T-helper 22 cell (primary cell): ENCODE data around the gene FXYD2.
"Not testable (repeated sequence)": the region's sequence is repeated elsewhere in the genome, so short reads cannot be mapped to it uniquely, and the experiment has no call there.

Experiments
- DNase-seq: peaks from one replicate; pipeline ENCODE4 v3.0.0-alpha.2; 2020; ENCODE audit warnings: low read depth

The FXYD2 gene

DNA sequence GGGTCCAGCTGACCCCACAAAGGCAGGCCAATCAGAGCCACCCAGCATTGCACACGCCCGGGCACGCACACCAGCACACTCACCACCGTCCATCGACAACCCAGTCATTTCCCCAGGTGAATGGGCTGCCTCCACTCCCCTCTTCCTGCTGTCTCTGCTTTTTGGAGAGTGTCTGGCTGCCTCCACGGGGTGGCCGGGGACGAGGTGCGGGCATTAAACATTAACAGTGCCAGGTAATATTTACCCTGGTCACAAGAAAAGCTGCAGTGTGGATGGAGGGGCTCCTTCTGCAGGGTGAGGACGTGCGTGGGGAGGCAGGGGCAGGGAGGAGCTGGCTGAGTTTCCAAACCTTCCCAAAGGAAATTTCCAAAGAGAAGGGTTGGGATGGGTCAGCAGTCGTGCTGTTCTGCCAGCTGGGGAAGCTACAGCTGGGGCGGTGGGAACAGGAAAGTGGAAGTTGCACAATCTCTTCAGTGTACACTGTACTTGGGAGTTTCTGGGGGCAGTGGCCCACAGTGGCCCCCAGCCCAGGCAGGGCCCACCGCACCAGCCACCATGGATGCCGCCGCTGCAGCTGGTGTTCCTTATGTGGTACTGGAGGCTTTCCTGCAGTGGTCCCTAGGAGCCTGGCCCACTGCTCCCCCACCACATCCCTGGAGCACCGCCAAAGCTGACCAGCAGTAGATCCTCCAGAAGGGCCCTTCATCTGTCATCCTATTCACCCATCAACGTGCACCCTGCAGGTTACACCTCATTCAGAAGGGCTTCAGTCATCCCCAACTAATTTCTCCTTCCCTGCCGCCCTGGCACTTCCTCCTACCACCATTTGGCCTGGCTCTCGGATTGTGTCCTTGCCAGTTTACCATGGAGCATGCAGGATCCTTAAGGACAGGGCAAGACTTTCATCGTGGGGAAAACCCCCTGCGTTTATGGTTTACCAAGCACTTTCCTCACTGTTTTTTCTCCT, at the start of gene FXYD2:
Gene FXYD2, minus strand, starts transcription at position 174 of the 967 bp plus-strand sequence. Its CDS starts 66 bp downstream, at position 108.
- DNase-seq, result no peak

DNA sequence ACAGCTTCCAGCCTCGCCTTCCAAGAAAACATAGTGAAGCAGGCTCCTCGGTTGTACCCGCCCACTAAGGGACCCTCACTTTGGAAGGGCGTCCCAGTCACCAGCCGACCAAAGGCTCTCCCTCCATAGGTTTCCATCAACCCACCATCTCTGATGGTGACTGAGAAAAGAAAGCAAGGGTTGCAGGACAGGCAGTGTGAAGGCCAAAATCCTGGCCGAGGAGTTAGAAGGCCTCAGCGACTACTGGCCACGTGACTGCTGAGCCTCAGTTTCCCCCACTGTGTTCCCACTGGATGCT, 49.2 kb upstream of the FXYD2 start:
- no peak for DNase-seq

DNA sequence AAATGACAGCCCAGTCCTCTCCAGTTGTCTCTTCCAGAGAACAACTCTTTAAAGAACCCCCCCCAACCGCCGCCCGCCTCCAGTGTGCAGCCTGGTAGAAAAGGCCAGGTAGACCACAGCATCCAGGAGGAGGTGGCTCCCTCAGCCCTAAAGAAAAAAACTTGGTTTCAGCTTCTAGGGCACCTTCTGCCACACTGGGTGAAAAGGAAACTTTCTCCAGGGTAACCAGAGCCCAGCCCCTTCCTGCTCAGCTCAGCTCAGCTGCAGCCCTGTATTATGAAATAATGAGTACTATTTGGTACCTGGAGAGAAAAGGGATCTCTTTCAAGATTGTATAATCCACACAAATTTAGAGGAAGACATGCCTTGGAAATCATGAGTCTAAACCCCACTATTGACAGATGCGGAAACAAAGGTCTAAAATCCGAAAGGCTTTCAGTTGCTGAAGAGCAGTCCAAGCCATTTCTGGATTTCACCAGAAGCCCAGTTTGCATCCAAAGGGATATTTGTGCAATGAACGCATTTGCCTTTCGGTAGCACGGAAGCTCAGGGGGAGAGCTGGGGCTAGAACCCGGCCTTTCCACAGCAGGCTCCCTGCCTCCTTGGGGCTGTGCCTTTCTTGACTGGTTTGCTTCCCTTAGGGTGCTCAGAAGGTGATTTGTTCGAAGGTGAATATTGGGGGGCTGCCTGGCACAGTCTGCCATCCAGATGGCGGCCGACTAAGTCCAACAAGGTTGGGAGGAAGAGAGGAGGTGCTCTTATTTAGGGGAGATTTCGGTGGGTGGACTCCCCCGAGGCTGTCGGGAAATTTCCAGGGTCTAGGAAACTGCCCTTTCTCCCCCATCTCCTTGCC, 48.7 kb upstream of the FXYD2 start:
- DNase-seq, result no peak

DNA sequence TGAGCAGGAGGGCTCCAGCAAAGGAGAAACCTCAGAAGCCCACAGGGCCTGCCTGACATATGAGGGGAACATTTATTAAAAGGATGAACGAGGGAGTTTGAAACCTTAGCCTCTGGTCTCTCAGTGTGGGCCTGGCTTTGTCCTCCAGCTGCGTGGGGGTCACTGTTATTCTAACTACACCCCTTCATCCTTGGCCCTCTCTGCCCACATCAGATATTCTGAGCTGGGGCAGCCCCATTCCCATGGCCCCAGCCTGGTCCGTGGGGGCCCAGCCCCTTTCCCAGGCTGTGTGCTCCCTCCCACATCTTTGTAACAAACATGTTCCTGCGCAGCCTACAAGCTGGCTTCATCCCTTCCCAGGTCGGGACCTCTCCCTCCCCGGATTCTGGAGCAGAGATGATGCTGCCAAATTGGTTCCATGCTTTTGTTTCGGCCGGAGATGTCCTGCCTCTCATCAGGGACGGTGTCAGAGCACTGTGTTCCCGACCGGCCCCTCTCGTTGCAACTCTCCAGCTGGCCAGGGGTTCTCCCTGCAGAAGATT, 47.9 kb upstream of the FXYD2 start:
- no peak for DNase-seq

DNA sequence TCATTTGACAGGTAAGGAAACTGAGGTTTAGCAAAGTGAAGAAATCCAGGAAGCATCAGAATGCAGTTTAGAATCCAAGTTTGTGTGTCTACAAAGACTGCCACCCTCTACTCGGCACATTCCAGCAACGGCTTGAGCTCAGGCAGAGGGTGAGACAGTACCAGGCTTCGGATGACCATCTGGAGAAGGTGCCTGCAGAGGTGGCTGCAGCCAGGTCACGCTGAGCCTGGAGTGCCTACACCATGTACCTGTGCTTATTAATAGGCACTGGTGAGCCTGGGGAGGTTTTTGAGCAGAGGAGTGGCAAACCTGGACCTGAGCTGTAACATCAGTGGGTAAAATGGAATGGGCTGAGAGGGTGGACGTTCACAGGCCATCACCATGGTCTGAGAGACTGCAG, 47.2 kb upstream of the FXYD2 start:
- DNase-seq, result no peak

DNA sequence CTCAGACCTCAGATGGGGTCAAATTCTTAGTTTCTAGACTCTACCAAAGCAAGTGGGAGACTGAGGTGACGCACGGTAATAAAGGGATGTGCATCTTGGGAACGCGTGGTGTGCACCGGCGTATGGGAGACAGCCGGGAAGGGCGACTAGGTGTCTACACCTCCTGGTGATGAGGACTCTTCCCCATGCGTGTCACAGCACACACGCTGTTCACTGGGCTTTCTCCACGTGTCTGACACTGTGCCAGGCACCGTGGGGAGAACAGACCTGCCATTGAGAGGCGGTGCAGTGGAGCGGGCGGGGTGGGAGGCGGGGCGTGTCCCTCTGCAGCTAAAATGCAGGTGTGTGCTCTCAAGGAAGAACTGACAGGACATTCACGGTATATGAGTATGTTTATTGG, 46.6 kb upstream of the FXYD2 start:
- DNase-seq, result no peak

DNA sequence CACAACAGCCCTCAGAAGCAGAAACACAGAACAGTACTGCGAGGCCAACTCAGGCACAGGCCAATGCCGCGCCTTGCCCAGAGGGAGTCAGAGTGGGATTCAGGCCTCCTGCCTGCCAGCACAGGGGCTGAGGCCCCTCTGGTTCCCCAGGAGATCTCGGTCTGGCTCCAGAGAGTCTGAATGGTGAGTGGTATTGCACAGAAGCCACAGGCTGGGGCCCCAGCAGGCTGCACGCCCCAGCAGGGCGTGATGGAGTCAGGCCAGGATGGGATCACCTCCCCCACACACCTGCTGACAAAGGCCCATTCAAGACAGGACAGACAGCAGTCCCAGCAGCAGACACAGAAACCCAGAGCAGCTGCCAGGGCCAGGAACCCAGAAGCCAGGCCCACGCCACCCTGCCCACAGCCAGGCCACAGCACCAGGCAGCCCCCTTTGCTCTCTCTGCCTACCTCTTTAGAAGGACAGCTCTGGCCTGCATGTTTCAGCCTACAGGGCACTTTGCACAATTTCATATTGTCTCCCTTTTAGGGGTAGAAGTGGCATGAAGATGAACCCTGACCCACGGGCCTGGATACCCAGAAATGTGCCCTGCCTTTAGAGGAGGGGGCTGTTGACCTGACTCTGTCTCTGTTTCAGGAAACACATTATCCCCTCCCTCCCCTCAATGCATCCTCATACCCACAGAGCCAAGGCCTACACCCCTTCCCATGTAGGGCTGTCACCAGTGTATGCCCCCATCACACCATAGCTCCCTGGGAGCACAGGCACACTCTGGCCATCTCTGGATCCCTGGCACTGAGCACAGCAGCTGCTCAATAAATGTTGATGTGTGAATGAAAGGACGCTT, 45.8 kb upstream of the FXYD2 start:
- no peak for DNase-seq

DNA sequence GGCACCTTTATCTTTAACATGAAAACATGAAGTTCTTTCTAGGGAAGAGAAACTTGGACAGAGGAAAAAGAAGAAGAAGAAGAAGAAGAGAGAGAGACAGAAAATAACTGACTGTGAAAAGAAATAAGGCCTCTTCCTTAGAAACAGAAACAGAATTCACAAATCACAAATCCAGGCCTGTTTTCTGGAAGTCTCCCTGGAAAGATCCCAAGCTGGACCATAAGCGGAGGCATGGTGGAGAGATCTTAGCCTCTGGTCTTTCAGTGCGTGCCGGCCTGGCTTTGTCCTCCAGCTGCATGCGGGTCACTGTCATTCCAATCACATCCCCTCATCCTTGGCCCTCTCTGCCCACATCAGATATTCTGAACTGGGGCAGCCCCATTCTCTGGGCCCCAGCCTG, 45.1 kb upstream of the FXYD2 start:
- DNase-seq, result no peak

DNA sequence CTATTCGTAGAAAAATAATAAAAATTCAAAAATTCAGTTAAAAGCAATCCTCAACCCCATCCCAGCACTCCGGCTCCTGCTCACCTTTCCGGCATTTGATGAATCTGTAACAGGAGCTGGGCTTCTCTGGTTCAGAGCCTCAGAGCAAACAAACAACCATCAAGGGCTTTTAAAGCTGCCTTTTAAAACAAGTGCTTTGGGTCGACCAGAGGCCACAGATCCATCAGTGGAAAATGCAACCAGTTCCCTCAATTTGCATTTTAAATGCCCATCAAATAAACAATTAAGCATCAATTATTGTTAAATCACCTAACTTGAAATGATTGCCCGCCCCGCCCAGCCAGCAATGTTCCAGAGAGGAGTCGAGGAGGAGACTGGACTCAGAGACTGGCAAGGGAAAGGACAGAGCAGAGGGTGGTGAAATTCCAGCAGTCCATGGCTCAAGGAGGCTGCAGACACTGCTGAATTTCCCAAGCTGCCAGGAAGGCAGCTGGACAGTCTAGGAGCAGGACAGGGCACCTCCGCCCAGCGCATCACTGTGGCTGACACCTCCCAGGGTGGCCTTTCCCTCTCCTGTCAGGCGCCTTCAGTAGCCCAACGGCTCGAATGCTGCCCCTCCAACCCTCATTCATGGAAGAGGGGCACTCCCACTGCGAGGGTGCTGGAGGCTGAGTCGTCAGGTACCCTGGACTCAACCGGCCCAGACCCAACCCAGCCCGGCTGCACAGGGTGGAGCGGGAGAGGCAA, 44.4 kb upstream of the FXYD2 start:
- DNase-seq, result no peak

DNA sequence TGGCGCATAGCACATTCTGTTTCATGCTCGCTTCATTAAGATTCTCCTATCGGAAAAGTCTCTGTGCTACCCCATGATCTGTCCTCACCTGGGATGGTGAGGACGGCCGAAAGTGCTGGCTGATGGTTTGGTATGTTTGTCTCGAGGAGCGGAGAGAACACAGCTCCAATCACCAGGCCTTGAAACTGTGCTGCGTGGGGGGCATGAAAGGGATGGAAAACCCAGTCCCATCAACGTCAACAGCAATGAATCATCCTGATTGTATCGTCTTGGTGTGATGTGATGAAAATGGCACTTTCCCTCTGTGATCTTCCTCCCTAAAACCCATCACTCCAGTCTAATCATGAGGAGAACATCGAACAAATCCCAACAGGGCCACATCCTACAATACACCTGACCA, 43.5 kb upstream of the FXYD2 start:
- no peak for DNase-seq

DNA sequence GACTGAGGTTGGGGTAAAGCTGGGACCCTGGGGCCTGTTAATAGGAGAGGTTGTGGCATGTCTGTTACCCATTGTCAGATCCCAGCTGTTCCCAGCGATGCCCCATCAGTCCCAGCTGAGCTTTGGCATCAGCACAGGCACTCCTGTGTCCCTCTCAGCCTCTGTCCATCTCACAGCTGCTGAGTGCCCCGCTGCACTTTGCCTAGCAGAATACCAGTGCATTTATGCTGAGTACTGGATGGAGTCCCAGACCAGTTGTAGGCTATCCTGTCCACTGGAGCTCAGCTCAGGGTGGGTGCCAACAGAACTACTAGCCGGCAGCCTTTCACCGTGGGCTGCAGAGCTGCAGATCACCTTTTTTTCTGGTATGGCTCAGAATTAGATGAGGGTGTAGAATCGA, 42.0 kb upstream of the FXYD2 start:
- no peak for DNase-seq

DNA sequence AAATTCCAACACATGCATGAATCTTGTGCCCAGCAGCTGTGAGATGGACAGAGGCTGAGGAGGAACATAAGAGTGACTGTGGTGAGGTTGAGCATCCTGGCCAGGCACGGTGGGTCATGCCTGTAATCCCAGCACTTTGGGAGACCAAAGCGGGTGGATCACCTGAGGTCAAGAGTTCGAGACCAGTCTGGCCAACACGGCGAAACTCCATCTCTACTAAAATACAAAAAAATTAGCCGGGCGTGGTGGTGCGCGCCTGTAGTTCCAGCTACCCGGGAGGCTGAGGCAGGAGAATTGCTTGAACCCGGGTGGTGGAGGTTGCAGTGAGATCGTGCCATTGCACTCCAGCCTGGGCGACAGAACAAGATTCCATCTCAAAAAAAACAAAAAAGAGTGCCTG, 41.0 kb upstream of the FXYD2 start:
- not testable (repeated sequence) for DNase-seq

DNA sequence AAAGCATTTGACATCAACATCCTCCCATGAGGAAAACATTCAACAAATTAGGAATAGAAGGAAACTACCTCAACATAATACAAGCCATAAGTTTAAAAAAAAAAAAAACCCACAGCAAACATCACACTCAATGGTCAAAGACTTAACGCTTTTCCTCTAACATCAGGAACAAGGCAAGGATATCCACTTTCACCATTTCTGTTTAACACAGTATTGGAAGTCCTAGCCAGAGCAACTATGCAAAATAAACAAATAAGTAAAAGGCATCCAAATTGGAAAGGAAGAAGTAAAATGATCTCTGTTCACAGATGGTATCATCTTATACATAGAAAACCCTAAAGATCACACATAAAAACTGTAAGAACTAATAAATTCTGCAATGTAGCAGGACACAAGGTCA, 38.8 kb upstream of the FXYD2 start:
- no peak for DNase-seq

DNA sequence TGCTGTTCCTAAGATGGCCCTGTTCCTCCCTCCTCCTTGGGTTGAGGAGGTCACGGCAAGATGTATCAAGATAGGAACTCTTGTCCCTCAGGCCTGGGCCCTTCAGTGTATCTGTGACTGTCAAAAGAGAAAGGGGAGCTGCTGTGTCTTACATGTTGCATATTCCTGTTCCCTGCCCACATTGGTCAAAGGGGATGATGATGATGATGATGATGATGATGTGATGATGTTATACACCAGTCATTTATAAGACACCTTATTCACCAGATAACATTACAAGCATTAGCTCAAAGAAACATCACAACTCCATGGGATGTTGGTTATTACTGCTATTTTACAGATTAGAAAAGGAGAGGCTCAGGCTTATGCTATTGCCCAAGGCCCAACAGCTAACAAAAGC, 38.2 kb upstream of the FXYD2 start:
- no peak for DNase-seq

DNA sequence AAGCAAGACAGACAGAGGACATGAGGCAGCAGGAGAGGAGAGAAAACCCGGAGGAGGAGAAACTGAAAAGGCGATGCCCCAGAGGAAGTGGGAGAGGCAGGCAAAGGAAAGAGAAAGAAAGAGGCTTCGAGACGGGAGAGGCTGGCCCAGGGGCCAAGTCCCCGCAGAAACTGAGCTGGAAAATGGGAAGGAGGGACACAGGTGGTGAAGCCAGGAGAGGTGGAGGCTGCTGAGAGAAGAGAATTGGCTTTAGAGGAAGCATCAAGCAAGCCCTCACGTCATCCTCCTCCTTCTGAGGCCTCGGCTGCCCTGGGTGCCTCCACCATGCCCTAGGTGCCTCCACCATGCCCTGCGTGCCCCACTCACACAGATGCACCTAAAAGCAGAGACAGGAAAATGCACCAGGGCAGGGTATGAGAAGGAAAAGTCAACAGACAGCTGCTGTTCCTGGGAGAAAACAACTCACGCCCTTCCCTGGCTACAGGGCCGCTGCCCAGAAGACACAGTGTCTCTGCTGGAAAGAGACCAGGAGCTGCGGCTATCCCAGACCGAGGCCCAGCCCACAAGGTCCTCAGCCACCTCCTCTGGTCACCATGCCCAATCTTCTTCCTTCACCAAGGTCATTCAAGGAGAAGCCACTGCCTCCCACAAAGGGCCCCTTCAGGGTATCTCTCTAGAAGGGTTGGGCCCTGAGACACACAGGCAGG, 37.6 kb upstream of the FXYD2 start:
- DNase-seq, result no peak

DNA sequence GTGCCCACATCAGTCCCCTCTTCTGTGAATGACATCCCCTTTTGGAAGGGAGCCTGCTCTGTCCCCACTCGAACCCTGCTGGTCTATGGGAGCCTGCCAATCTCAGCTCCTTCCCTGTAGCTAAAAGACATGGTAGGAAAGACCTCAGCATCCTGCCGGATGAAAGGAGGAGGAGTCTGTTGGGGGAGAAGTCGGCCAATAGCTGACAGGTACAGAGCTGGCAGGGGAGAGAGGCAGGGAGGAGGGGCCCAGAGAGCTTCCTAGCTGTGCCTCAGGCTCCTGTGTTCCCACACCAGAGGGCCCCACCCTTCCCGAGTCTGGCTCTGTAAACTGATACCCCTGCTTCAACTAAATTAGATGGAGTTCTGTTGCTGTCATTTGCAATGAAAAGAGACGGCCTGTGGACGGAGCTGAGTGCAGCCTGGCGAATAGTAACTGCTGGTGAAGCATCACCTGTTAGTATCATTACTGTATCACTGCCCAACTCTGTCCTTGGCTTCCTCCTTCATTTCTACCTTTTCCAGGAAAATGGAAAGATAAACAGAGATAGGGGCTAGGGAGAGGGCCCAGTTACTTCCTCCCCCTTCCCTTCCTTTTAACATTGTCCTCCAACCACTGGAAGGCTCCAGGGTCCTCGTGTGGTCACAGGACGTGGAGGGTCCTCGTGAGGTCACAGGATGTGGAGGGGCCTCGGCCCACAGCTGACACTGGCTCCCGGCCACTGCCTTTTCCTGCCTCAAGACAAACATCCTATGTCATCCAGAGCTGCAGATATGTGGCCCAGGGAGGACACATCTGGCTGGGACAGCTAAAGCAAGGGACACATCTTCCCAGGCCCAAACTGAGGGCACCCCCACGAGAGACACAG, 36.8 kb upstream of the FXYD2 start:
- no peak for DNase-seq

DNA sequence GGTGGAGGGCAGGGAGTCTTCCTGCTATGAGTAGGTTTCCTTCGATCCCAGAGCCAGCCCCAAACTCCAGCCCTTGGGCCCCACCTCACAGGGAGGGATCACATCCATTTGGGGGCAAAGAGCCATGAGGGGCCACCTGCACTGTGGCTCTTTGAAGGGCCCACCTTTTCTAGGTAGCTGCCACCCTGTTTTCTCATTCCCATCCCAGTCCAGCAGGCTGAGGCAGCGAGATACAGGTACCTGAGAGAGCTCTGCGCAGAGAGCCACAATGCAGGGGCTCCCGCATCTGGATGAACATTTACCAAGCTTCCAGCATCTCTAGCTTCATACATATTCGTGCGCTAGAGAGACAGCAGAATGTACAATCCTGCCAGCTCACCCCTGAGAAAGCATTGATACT, 35.6 kb upstream of the FXYD2 start:
- DNase-seq, result no peak

DNA sequence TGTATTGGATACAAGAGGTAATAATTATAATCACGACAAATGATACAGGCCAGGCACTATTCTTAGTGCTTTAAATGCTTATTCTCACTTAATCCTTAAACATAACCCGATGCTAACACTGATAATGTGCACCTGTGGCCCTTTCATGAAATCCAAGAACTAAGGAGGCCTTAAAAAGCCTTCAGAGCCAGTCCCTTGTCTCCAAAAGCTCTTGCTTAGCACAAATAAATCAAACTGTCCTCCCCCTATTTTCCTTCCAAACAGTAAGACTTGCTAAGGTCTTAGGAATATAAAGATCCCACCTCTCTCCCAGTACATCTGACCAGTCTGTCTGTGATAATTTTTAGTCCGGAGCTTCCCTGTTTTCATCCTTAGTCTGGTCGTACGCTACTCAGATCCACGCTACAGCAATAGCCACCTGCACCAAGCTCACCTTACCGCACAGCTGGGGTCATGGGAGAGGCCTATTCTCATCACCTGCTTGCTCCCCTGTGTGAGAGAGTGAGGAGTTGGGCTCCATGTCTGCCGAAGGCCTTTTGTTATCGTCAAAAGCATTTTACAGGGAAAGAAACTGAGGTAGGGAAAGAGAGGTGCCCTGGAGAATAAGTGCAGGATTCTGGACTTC, 35.1 kb upstream of the FXYD2 start:
- no peak for DNase-seq

DNA sequence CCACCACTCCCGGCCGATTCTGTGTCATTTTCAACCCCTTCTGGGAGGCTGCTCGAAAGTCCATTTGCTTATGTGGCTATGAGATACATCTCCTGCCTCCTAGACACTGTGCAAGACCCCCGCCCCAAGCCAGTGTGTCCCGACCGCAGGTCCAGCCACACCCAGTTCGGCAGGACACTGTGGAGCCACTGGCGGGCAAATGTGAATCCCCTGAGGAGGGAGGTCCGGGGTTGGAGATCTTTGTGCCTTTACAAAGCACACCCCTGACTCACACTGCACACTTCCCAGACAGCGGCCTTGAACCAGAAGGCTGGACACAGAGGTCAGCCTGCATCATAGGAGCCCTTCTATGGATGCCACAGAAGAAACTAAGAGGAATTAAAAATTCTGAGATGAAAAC, 34.5 kb upstream of the FXYD2 start:
- no peak for DNase-seq
